Progenitor cell of endocrine pancreas (in vitro differentiated cells): ENCODE measurements around the gene NFKBIE. TPM values are rescaled to one million over a fixed set of nuclear protein-coding genes. Genes with fewer than 3 reads are reported as not detected.

ENCODE experiments used
- DNase-seq: peaks from one replicate; pipeline ENCODE4 v3.0.0; 2021; ENCODE audit warnings: low spot score; ENCODE audit not compliant: unreplicated experiment
- H3K27ac Mint-ChIP-seq: 2 replicates; pipeline ENCODE4 v1.8.0; 2021; ENCODE audit warnings: mild to moderate bottlenecking, moderate library complexity, mixed read lengths
- H3K27me3 Mint-ChIP-seq: 2 replicates; pipeline ENCODE4 v1.8.0; 2021; ENCODE audit warnings: mixed read lengths
- H3K36me3 Mint-ChIP-seq: 2 replicates; pipeline ENCODE4 v1.8.0; 2022; ENCODE audit warnings: mixed read lengths; ENCODE audit not compliant: insufficient read depth
- H3K4me1 Mint-ChIP-seq: 2 replicates; pipeline ENCODE4 v1.8.0; 2021; ENCODE audit warnings: low read depth, mixed read lengths
- H3K4me3 Mint-ChIP-seq: 2 replicates; pipeline ENCODE4 v1.8.0; 2021; ENCODE audit warnings: low read depth, mild to moderate bottlenecking, moderate library complexity, mixed read lengths
- H3K9me3 Mint-ChIP-seq: 2 replicates; pipeline ENCODE4 v1.8.0; 2021; ENCODE audit warnings: low read depth, mixed read lengths
- total RNA-seq: library from RNA; stranded (reverse); gene quantifications from 2 replicates; pipeline ENCODE4 v1.2.1, GENCODE V29; 2021
- TF ChIP-seq, protein P1 (sequence below): fragments of 200-600 bp; sonication (generic); IDR thresholded peaks from one replicate; pipeline ENCODE4 v1.5.0; 2021; ENCODE audit warnings: antibody characterized with exemption, mild to moderate bottlenecking; ENCODE audit not compliant: unreplicated experiment

The NFKBIE gene
- total RNA-seq, 1 donor from 2014 or later: 7.1 TPM

DNA sequence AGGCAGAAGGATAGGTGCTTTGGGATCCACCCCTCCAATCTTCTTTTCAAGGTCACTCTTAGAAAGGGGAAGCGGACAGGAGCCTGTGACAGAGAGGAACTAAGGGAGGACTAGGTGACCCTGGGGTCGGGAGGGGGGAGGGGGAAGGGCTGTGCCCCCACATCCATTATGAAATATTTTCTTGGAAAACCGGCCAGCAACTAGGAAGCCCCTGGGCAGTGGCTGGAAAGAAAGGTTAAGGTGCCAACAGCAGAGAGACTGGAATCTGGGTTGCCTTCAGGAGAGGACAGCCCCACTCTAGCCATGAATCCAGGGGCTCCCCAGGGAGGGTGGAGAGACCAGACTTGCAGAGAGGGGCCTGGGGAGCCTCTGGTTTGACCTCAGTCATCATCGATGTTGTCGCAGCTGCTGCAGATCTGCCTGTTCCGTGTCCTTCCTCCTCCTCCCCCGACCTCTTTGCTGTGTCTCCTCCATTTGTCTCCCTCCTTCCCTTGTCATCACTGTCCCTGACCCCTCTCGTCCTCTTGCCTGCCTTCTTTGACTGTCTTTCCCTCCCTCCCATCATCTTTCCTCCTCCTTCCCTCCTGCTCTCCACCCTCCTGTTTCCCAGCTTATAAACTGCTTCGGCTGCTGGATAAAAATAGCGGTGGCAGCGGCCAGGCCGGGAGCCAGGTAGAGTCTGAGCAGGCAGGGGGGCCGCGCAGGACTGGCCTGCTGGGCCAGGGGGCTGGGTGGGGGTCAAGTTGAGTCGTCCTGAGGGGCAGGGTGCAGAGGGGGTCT is 38.8 kb downstream of the NFKBIE start:
- Mint-ChIP-seq H3K27me3 (peaks cover 15% of the 10 kb centered on the region), H3K9me3 (no peaks in the 10 kb centered on the region), H3K4me3 (no peak overlapping the region), H3K36me3 (no peaks in the 10 kb centered on the region), H3K27ac (no peak overlapping the region), H3K4me1 (peaks cover 30% of the 10 kb centered on the region)
- TF ChIP-seq, protein P1, sequence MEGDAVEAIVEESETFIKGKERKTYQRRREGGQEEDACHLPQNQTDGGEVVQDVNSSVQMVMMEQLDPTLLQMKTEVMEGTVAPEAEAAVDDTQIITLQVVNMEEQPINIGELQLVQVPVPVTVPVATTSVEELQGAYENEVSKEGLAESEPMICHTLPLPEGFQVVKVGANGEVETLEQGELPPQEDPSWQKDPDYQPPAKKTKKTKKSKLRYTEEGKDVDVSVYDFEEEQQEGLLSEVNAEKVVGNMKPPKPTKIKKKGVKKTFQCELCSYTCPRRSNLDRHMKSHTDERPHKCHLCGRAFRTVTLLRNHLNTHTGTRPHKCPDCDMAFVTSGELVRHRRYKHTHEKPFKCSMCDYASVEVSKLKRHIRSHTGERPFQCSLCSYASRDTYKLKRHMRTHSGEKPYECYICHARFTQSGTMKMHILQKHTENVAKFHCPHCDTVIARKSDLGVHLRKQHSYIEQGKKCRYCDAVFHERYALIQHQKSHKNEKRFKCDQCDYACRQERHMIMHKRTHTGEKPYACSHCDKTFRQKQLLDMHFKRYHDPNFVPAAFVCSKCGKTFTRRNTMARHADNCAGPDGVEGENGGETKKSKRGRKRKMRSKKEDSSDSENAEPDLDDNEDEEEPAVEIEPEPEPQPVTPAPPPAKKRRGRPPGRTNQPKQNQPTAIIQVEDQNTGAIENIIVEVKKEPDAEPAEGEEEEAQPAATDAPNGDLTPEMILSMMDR: no peak
- DNase-seq: no peak

DNA sequence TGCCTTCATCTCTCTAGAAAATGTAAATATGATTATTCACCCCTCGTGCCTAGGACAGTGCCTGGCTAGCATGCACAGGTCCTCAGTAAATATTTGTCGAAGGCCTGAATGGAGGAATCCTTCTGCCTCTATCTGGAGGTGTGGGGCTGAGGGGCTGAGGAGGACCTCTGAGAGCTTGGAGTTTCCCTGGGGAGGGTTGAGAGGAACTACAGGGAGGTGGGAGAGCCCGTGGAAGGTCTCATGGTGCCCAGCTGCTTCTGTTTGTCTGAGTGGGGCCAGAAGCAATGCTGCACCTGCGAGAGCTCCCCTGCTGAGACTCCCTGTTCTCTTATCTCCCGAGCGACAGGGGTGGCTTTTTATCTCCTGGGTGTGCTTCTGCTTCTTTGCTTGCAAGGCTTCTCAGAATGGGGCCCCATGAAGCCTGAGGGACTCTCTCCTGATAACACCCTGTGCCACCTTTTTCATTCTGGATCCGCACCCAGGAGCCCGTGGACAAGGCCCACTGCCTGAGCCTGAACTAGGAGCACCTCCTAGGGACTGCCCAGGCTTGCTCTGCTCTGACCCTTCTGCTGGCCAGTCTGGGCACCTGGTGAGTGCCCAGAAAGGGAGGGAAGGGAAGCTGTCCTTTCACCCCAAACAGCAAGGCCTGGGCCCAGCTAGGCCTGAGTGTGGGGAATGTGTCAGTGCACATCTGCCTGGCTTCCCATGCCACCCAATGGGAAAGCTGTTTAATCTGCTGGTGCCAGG is 39.6 kb downstream of the NFKBIE start:
- no peaks in the 10 kb centered on the region for H3K36me3 Mint-ChIP-seq
- peak overlapping the region; percentile 82 for H3K27ac Mint-ChIP-seq
- DNase-seq: no peak
- H3K9me3 Mint-ChIP-seq: no peaks in the 10 kb centered on the region
- peaks cover 19% of the 10 kb centered on the region for H3K27me3 Mint-ChIP-seq
- H3K4me3 Mint-ChIP-seq: peak overlapping the region; percentile 40
- TF ChIP-seq, protein P1: no peak
- peaks cover 34% of the 10 kb centered on the region for H3K4me1 Mint-ChIP-seq

DNA sequence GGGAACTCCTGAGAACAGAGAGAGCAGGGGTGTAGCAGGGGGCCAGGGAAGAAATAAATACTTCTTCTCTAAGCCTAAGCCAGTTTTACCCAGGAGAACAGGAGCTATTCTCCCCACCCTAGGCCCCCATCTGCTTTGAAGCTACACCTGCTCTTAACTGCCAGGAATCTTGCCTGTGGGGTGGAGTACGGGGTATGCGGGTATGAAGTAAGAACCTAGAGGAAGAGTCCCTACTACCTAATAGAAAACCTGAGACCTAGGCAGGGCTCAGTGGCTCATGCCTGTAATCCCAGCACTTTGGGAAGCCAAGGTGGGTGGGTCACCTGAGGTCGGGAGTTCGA is 40.4 kb downstream of the NFKBIE start:
- H3K27ac Mint-ChIP-seq: no peak overlapping the region
- H3K27me3 Mint-ChIP-seq: peaks cover 19% of the 10 kb centered on the region
- H3K36me3 Mint-ChIP-seq: no peaks in the 10 kb centered on the region
- TF ChIP-seq, protein P1: no peak
- no peaks in the 10 kb centered on the region for H3K9me3 Mint-ChIP-seq
- H3K4me3 Mint-ChIP-seq: no peak overlapping the region
- no peak for DNase-seq
- H3K4me1 Mint-ChIP-seq: peaks cover 34% of the 10 kb centered on the region

DNA sequence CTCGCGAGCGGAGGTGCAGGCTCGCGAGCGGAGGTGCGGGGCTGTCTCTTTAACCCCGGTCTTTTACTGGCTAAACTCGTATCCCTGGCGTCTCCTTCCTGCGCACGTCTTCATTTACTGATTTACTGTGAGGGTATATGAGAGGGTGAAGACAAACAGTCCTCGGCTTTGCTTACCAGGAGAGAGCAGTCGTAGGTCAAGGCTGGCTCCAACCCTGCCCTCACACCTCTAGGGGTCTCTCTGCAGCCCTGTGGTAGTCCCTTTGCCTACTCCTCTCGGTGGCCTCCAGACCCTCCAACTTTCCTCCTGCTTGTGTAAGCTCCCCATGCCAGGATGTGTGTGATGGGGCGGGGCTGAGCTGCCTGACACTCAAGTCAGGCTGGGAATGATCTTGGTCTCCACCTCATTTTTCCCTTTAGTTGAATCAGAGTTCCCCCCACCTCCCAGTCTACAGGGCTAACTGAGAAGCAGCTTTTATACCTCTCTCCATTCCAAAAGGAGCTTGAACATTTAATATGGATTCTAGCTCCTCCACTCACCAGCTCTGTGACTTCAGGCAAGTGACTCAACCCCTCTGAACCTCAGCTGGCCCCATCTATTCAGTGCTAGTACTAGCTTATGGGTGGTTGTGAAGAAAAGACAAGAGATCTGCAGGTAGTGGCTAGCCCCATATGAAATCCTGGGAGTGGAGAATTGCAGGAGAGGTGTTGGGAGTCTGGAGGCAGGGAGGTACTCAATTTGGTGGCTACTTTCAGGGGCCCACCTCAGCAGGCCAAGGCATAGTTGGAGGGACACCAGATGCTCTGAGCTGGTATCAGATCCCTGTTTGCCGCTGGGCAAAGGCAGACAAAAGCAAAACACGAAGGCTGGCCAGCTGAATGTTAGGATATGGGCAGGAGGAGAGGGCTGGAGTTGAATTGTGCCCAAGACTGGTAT is 41.1 kb downstream of the NFKBIE start:
- H3K27ac Mint-ChIP-seq: peak overlapping the region; percentile 89
- no peak for DNase-seq
- H3K9me3 Mint-ChIP-seq: no peaks in the 10 kb centered on the region
- TF ChIP-seq, protein P1: no peak
- H3K36me3 Mint-ChIP-seq: no peaks in the 10 kb centered on the region
- H3K4me3 Mint-ChIP-seq: peak overlapping the region; percentile 71
- H3K27me3 Mint-ChIP-seq: peaks cover 19% of the 10 kb centered on the region
- peaks cover 36% of the 10 kb centered on the region for H3K4me1 Mint-ChIP-seq
